Measurements from ENCODE around the gene VWA1.
"Not testable (repeated sequence)": the region's sequence is repeated elsewhere in the genome, so short reads cannot be mapped to it uniquely, and the experiment has no call there.

VWA1 gene

GRCh38 chr1:1461721-1462317 lies 26.3 kb downstream of the VWA1 start:
- no peak for DNase-seq

GRCh38 chr1:1462318-1462966 lies 27.0 kb downstream of the VWA1 start:
- no peak for DNase-seq

GRCh38 chr1:1463312-1463711 lies 27.8 kb downstream of the VWA1 start:
- DNase-seq, result no peak

- DNase-seq, result not testable (repeated sequence)
Observed at GRCh38 chr1:1468196-1468985, 32.9 kb downstream of the VWA1 start.

- DNase-seq, result no peak
Observed at GRCh38 chr1:1470626-1471388, 35.3 kb downstream of the VWA1 start.

GRCh38 chr1:1471389-1472052 lies 36.0 kb downstream of the VWA1 start, which contains the start of gene ATAD3B:
Gene ATAD3B (plus strand): TSS chr1:1471765. CDS start chr1:1471885, 120 bp downstream.
- DNase-seq, result peak; percentile 58 to 79

- DNase-seq, result not testable (repeated sequence)
Observed at GRCh38 chr1:1472053-1472876, 36.8 kb downstream of the VWA1 start.

GRCh38 chr1:1476011-1476410 lies 40.5 kb downstream of the VWA1 start:
- DNase-seq, result not testable (repeated sequence)

- no peak for DNase-seq
Observed at GRCh38 chr1:1477206-1477605, 41.7 kb downstream of the VWA1 start.

- no peak for DNase-seq
Observed at GRCh38 chr1:1479547-1480487, 44.3 kb downstream of the VWA1 start.

- DNase-seq, result not testable (repeated sequence)
Observed at GRCh38 chr1:1480488-1480867, 45.0 kb downstream of the VWA1 start.

- DNase-seq, result not testable (repeated sequence)
Observed at GRCh38 chr1:1481811-1482210, 46.3 kb downstream of the VWA1 start.

GRCh38 chr1:1482856-1483255 lies 47.4 kb downstream of the VWA1 start:
- no peak for DNase-seq

GRCh38 chr1:1483714-1484113 lies 48.2 kb downstream of the VWA1 start:
- DNase-seq, result no peak

- DNase-seq, result not testable (repeated sequence)
Observed at GRCh38 chr1:1484976-1485750, 49.7 kb downstream of the VWA1 start.

- DNase-seq, result not testable (repeated sequence)
Observed at GRCh38 chr1:1485755-1486317, 50.3 kb downstream of the VWA1 start.

GRCh38 chr1:1487701-1488100 lies 52.2 kb downstream of the VWA1 start:
- DNase-seq, result no peak

GRCh38 chr1:1489231-1489630 lies 53.7 kb downstream of the VWA1 start:
- no peak for DNase-seq

- DNase-seq, result no peak
Observed at GRCh38 chr1:1489861-1490260, 54.4 kb downstream of the VWA1 start.

Data from cerebellar nuclear complex (tissue), 1 donor.